WTC11 (cell line): Measurements from ENCODE around the gene C5orf47. TPM values are rescaled to one million over a fixed set of nuclear protein-coding genes. Genes with fewer than 3 reads are reported as not detected.
A peak's percentile ranks its signal among the peaks of the same experiment; 100 is the strongest.

Experiments used
- ATAC-seq: fragments of 200-7000 bp; cut with Tn5 transposase; 2 replicates; pipeline ENCODE4 v1.10.0; 2021; ENCODE audit warnings: mild to moderate bottlenecking, moderate library complexity
- CTCF ChIA-PET: fragments of 300-600 bp; sonication (Branson Sonifier 250); formaldehyde crosslinking; loops from one replicate; lab custom pipeline; 2021; ENCODE audit warnings: antibody characterized with exemption; lab: Charles Lee
- POLR2A ChIA-PET: fragments of 350-600 bp; sonication (Branson Sonifier 250); formaldehyde crosslinking; loops from one replicate; lab custom pipeline; 2021; ENCODE audit warnings: antibody characterized with exemption; lab: Charles Lee
- DNase-seq: peaks from one replicate; pipeline ENCODE4 v3.0.0; 2021; ENCODE audit warnings: low spot score
- H3K27ac Mint-ChIP-seq: 2 replicates; pipeline ENCODE4 v1.8.0; 2021; ENCODE audit warnings: mixed read lengths
- H3K27me3 Mint-ChIP-seq: 2 replicates; pipeline ENCODE4 v1.8.0; 2021; ENCODE audit warnings: low read depth, mild to moderate bottlenecking, moderate library complexity, mixed read lengths
- H3K36me3 Mint-ChIP-seq: 2 replicates; pipeline ENCODE4 v1.8.0; 2021; ENCODE audit warnings: mixed read lengths
- H3K4me1 Mint-ChIP-seq: 2 replicates; pipeline ENCODE4 v1.8.0; 2022; ENCODE audit warnings: mixed read lengths
- H3K4me3 Mint-ChIP-seq: 2 replicates; pipeline ENCODE4 v1.8.0; 2021; ENCODE audit warnings: mild to moderate bottlenecking, moderate library complexity, mixed read lengths
- H3K9me3 Mint-ChIP-seq: 2 replicates; pipeline ENCODE4 v1.8.0; 2021; ENCODE audit warnings: mixed read lengths
- ATF1 ChIP-seq: sonication (generic); formaldehyde crosslinking; IDR thresholded peaks from 2 replicates; pipeline ENCODE4 v1.8.1; 2023; ENCODE audit warnings: mild to moderate bottlenecking, moderate library complexity, missing genetic modification reagents
- ATF3 ChIP-seq: sonication (generic); formaldehyde crosslinking; conservative IDR thresholded peaks from 2 replicates; pipeline ENCODE4 v1.8.1; 2022; ENCODE audit warnings: mild to moderate bottlenecking, missing genetic modification reagents
- ATF6 ChIP-seq: sonication (generic); formaldehyde crosslinking; IDR thresholded peaks from 2 replicates; pipeline ENCODE4 v1.8.1; 2023; ENCODE audit warnings: mild to moderate bottlenecking, missing genetic modification reagents
- CREB1 ChIP-seq: sonication (generic); formaldehyde crosslinking; IDR thresholded peaks from 2 replicates; pipeline ENCODE4 v1.8.0; 2023; ENCODE audit warnings: mild to moderate bottlenecking, missing genetic modification reagents
- CTCF ChIP-seq: fragments of 200-600 bp; IDR thresholded peaks from 2 replicates; pipeline ENCODE4 v1.8.0; 2022; ENCODE audit warnings: antibody characterized with exemption
- EMX1 ChIP-seq: fragments of 250-450 bp; sonication (Bioruptor Pico); IDR thresholded peaks from 2 replicates; pipeline ENCODE4 v1.8.0; 2021; ENCODE audit warnings: mild to moderate bottlenecking
- FOXK1 ChIP-seq: sonication (generic); formaldehyde crosslinking; IDR thresholded peaks from 2 replicates; pipeline ENCODE4 v1.8.0; 2022; ENCODE audit warnings: mild to moderate bottlenecking, moderate library complexity, missing genetic modification reagents
- MAX ChIP-seq: sonication (generic); formaldehyde crosslinking; IDR thresholded peaks from 2 replicates; pipeline ENCODE4 v1.8.0; 2022; ENCODE audit warnings: mild to moderate bottlenecking, missing genetic modification reagents
- MLX ChIP-seq: sonication (generic); formaldehyde crosslinking; IDR thresholded peaks from 2 replicates; pipeline ENCODE4 v1.8.1; 2023; ENCODE audit warnings: mild to moderate bottlenecking, missing genetic modification reagents, moderate library complexity
- PREB ChIP-seq: sonication (generic); formaldehyde crosslinking; IDR thresholded peaks from 2 replicates; pipeline ENCODE4 v1.8.1; 2022; ENCODE audit warnings: mild to moderate bottlenecking, missing genetic modification reagents, moderate library complexity, borderline replicate concordance
- SP1 ChIP-seq: sonication (generic); formaldehyde crosslinking; conservative IDR thresholded peaks from 2 replicates; pipeline ENCODE4 v1.8.1; 2022; ENCODE audit warnings: missing genetic modification reagents
- ZBTB43 ChIP-seq: sonication (generic); formaldehyde crosslinking; IDR thresholded peaks from 2 replicates; pipeline ENCODE4 v1.8.1; 2023; ENCODE audit warnings: mild to moderate bottlenecking, missing genetic modification reagents
- ZNF121 ChIP-seq: sonication (generic); formaldehyde crosslinking; IDR thresholded peaks from 2 replicates; pipeline ENCODE4 v1.8.0; 2023; ENCODE audit warnings: missing genetic modification reagents
- ZNF219 ChIP-seq: sonication (generic); formaldehyde crosslinking; IDR thresholded peaks from 2 replicates; pipeline ENCODE4 v1.8.0; 2023; ENCODE audit warnings: missing genetic modification reagents, mild to moderate bottlenecking, borderline replicate concordance
- ZNF263 ChIP-seq: sonication (generic); formaldehyde crosslinking; IDR thresholded peaks from 2 replicates; pipeline ENCODE4 v1.8.1; 2022; ENCODE audit warnings: low read depth, mild to moderate bottlenecking, moderate library complexity, missing genetic modification reagents
- ZNF317 ChIP-seq: sonication (generic); formaldehyde crosslinking; IDR thresholded peaks from 2 replicates; pipeline ENCODE4 v1.8.1; 2023; ENCODE audit warnings: low read depth, mild to moderate bottlenecking, moderate library complexity, missing genetic modification reagents, borderline replicate concordance
- ZNF396 ChIP-seq: fragments of 250-450 bp; sonication (Bioruptor Pico); IDR thresholded peaks from 2 replicates; pipeline ENCODE4 v1.8.0; 2021; ENCODE audit warnings: mild to moderate bottlenecking, moderate library complexity, borderline replicate concordance
- ZNF416 ChIP-seq: fragments of 250-450 bp; sonication (Bioruptor Pico); IDR thresholded peaks from 2 replicates; pipeline ENCODE4 v1.9.0; 2021; ENCODE audit warnings: mild to moderate bottlenecking, inconsistent platforms
- ZNF671 ChIP-seq: fragments of 250-450 bp; sonication (Bioruptor Pico); IDR thresholded peaks from 2 replicates; pipeline ENCODE4 v1.8.0; 2021; ENCODE audit warnings: mild to moderate bottlenecking
- ZSCAN18 ChIP-seq: fragments of 250-450 bp; sonication (Bioruptor Pico); IDR thresholded peaks from 2 replicates; pipeline ENCODE4 v2.1.2; 2022; ENCODE audit warnings: mild to moderate bottlenecking, moderate library complexity
- total RNA-seq: library from RNA; stranded (reverse); gene quantifications from 3 replicates; pipeline ENCODE4 v1.2.3, GENCODE V29; 2021

The C5orf47 gene
- total RNA-seq, 1 experiment from 2014 or later, result 0.09 TPM

- ATAC-seq, result peak; percentile 15
- H3K4me3 Mint-ChIP-seq, result no peak overlapping the region
Measured at GRCh38 chr5:173968154-173968797, 20.7 kb upstream of the C5orf47 start.

GRCh38 chr5:173969167-173970049 is 19.6 kb upstream of the C5orf47 start:
- no peak overlapping the region for H3K4me3 Mint-ChIP-seq
- H3K27me3 Mint-ChIP-seq, result peaks cover 7% of the 10 kb centered on the region; the same call in 1 of the 2 replicates
- DNase-seq (no peak), ATAC-seq (no peak)
- ChIA-PET CTCF (interaction anchor here (1.3 to 2.6 kb wide), 6 partner anchors 15 to 325 kb away, joined by 3 to 11 read pairs (median 6); no protein-coding TSS in a partner anchor), POLR2A (no interaction called here)
- 0 out of 2 replicates have a peak, but pooled peaks cover 6% of the 10 kb centered on the region for H3K9me3 Mint-ChIP-seq
- TF ChIP-seq ZNF263 (CRISPR knock-in tag) (no peak), PREB (CRISPR knock-in tag) (no peak), MLX (CRISPR knock-in tag) (no peak), ZNF317 (CRISPR knock-in tag) (no peak), MAX (CRISPR knock-in tag) (no peak), ZBTB43 (CRISPR knock-in tag) (no peak)
- H3K27ac Mint-ChIP-seq, result no peak overlapping the region
- peaks cover 67% of the 10 kb centered on the region for H3K4me1 Mint-ChIP-seq
- H3K36me3 Mint-ChIP-seq, result no peaks in the 10 kb centered on the region

More at GRCh38 chr5:173968154-173968797, 20.7 kb upstream of the C5orf47 start:
- peak; percentile 38 for DNase-seq
- no peak for TF ChIP-seq CREB1 (CRISPR knock-in tag)
- no peak for TF ChIP-seq ATF3 (CRISPR knock-in tag)
- TF ChIP-seq ZNF219, result no peak
- TF ChIP-seq EMX1 (CRISPR knock-in tag), result no peak
- no peak for TF ChIP-seq ZNF121 (CRISPR knock-in tag)
- no peak for TF ChIP-seq ZNF396 (CRISPR knock-in tag)
- no peak for TF ChIP-seq SP1 (CRISPR knock-in tag)
- TF ChIP-seq ATF6 (CRISPR knock-in tag), result no peak
- no peak for TF ChIP-seq ATF1 (CRISPR knock-in tag)
- TF ChIP-seq CTCF, result no peak
- no peak for TF ChIP-seq ZSCAN18
- no peak for TF ChIP-seq ZNF671 (CRISPR knock-in tag)
- no peak for TF ChIP-seq ZNF416
- no peak for TF ChIP-seq FOXK1
- Mint-ChIP-seq H3K27me3 (peaks cover 3% of the 10 kb centered on the region; the same call in 1 of the 2 replicates), H3K36me3 (no peaks in the 10 kb centered on the region), H3K9me3 (0 out of 2 replicates have a peak, but pooled peaks cover 6% of the 10 kb centered on the region), H3K4me1 (peaks cover 68% of the 10 kb centered on the region), H3K27ac (peak overlapping the region; percentile 66)
- ChIA-PET CTCF (interaction anchor here (1.0 to 2.6 kb wide), 7 partner anchors 16 to 352 kb away, joined by 3 to 11 read pairs (median 3); partner anchors contain the start of gene BOD1), POLR2A (interaction anchor here (1.1 kb wide), 1 partner anchor 50 kb away, joined by 3 read pairs; no protein-coding TSS in a partner anchor)
